Measurements from ENCODE around the gene PRDM16. TPM values are rescaled to one million over a fixed set of nuclear protein-coding genes. Genes with fewer than 3 reads are reported as not detected.

PRDM16 gene
- total RNA-seq, 4 donors from 2014 or later = 0.08 to 0.19 (median 0.12) TPM

DNA sequence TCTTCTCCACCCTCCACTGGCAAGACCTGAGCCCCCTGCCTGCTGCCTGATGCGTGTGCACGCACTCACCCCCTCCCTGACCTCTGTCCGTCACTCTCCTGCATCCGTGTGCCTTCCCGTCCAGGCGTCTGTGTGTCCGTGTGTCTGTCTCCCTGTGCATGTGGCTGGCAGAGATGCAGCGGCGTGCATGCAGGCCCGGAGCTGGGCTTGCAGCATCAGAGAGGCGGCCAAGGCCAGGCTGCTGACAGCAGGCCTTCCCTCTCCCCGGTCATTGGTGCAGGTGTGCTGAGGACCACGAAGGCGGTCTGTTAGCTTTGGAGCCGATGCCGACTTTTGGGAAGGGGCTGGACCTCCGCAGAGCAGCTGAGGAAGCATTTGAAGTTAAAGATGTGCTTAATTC is 362.7 kb downstream of the PRDM16 start:
- no peak overlapping the region for H3K4me3 ChIP-seq
- no peak for TF ChIP-seq POLR2A (IDR thresholded peaks at IDR 0.05)
- TF ChIP-seq CTCF (IDR thresholded peaks at IDR 0.05) = no peak
- peaks cover 0 to 94% (median 0%) of the 10 kb centered on the region in 4 donors for H3K27me3 ChIP-seq
- WGBS, 2 donors = 79% methylated on average over 7 of the region's 17 CpGs; no CpG with 5 or more reads in 1 of the 2 donors
- DNase-seq = no peak
- H3K4me1 ChIP-seq = no peaks in the 10 kb centered on the region
- intact Hi-C loops (cut with DNase I) = no loop called here
- no peaks in the 10 kb centered on the region for H3K9me3 ChIP-seq
- H3K36me3 ChIP-seq = no peaks in the 10 kb centered on the region
- H3K27ac ChIP-seq = no peak overlapping the region

- DNase-seq = no peak
These were observed 363.3 kb downstream of the PRDM16 start for GRCh38 chr1:3432306-3432705.

DNA sequence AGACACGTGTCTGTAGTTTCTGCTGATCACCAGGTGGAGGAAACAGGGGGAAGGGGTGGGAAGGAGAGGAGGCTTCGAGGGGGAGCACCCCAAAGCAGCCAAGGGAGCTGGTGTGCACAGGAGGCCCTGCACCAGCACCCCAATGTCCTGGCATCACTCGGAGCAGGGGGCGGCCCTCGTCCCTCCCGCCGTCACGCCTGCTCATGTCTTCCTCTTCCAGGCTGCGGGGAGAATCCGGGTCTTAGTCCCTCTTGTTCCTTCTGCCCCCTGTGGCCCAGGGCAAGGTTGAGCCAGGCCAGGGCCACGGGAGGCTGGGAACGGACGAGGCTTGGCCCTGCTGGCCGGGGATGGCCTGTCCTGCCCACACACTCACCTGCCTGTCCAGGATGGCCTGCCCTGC is 364.1 kb downstream of the PRDM16 start:
- no peaks in the 10 kb centered on the region for H3K9me3 ChIP-seq
- H3K4me3 ChIP-seq = no peak overlapping the region
- no peaks in the 10 kb centered on the region for H3K36me3 ChIP-seq
- TF ChIP-seq POLR2A (IDR thresholded peaks at IDR 0.05) = no peak
- no peak for TF ChIP-seq CTCF (IDR thresholded peaks at IDR 0.05)
- intact Hi-C loops (cut with DNase I) = no loop called here
- 47 to 63% methylated on average over 3 to 4 of the region's 14 CpGs for WGBS, 2 donors
- H3K27ac ChIP-seq = no peak overlapping the region
- H3K27me3 ChIP-seq = peaks cover 0 to 96% (median 0%) of the 10 kb centered on the region in 4 donors
- no peak for DNase-seq
- no peaks in the 10 kb centered on the region for H3K4me1 ChIP-seq

More at GRCh38 chr1:3432306-3432705, 363.3 kb downstream of the PRDM16 start:
- Histone ChIP-seq H3K27ac (no peak overlapping the region), H3K4me3 (no peak overlapping the region), H3K36me3 (no peaks in the 10 kb centered on the region), H3K9me3 (no peaks in the 10 kb centered on the region), H3K27me3 (peaks cover 0 to 96% (median 0%) of the 10 kb centered on the region in 4 donors), H3K4me1 (no peaks in the 10 kb centered on the region)
- WGBS, 2 donors = 48% methylated on average over 4 of the region's 15 CpGs; no CpG with 5 or more reads in 1 of the 2 donors
- intact Hi-C loops (cut with DNase I) = no loop called here
- TF ChIP-seq POLR2A (IDR thresholded peaks at IDR 0.05) = no peak
- TF ChIP-seq CTCF (IDR thresholded peaks at IDR 0.05) = no peak

- DNase-seq = no peak
- WGBS, 2 donors = 89 to 94% methylated on average over 11 of the region's 31 CpGs
- intact Hi-C loops (cut with DNase I) = no loop called here
- no peaks in the 10 kb centered on the region for H3K9me3 ChIP-seq
- H3K27me3 ChIP-seq = peaks cover 0 to 96% (median 0%) of the 10 kb centered on the region in 4 donors
- no peaks in the 10 kb centered on the region for H3K4me1 ChIP-seq
- H3K27ac ChIP-seq = no peak overlapping the region
- no peak overlapping the region for H3K4me3 ChIP-seq
- no peak for TF ChIP-seq CTCF (IDR thresholded peaks at IDR 0.05)
- no peak for TF ChIP-seq POLR2A (IDR thresholded peaks at IDR 0.05)
- H3K36me3 ChIP-seq = no peaks in the 10 kb centered on the region
These were observed 364.8 kb downstream of the PRDM16 start for GRCh38 chr1:3433596-3434320.

GRCh38 chr1:3434406-3435110 is 365.6 kb downstream of the PRDM16 start:
- H3K9me3 ChIP-seq = no peaks in the 10 kb centered on the region
- H3K4me3 ChIP-seq = no peak overlapping the region
- intact Hi-C loops (cut with DNase I) = no loop called here
- no peaks in the 10 kb centered on the region for H3K36me3 ChIP-seq
- no peaks in the 10 kb centered on the region for H3K4me1 ChIP-seq
- 74 to 80% methylated on average over 15 of the region's 40 CpGs for WGBS, 2 donors
- H3K27ac ChIP-seq = no peak overlapping the region
- TF ChIP-seq POLR2A (IDR thresholded peaks at IDR 0.05) = no peak
- no peak for TF ChIP-seq CTCF (IDR thresholded peaks at IDR 0.05)
- no peak for DNase-seq
- peaks cover 0 to 97% (median 0%) of the 10 kb centered on the region in 4 donors for H3K27me3 ChIP-seq
